ENCODE results near the gene RHOD. TPM values are rescaled to one million over a fixed set of nuclear protein-coding genes. Genes with fewer than 3 reads are reported as not detected.

The RHOD gene
- total RNA-seq, 2 experiments from 2014 or later, result 0.50 to 0.78 TPM

GRCh38 chr11:67026941-67027340 lies 29.7 kb upstream of the RHOD start:
- H3K27ac Mint-ChIP-seq, result no peak overlapping the region
- H3K4me1 Mint-ChIP-seq, result peaks cover 25% of the 10 kb centered on the region
- H3K36me3 Mint-ChIP-seq, result no peaks in the 10 kb centered on the region
- H3K4me3 Mint-ChIP-seq, result no peak overlapping the region
- peaks cover 80% of the 10 kb centered on the region for H3K27me3 Mint-ChIP-seq
- H3K9me3 Mint-ChIP-seq, result no peaks in the 10 kb centered on the region
- DNase-seq, result no peak

GRCh38 chr11:67027483-67027930 lies 29.1 kb upstream of the RHOD start:
- Mint-ChIP-seq H3K27me3 (peaks cover 77% of the 10 kb centered on the region), H3K36me3 (no peaks in the 10 kb centered on the region), H3K9me3 (no peaks in the 10 kb centered on the region), H3K4me1 (peaks cover 20% of the 10 kb centered on the region), H3K27ac (no peak overlapping the region), H3K4me3 (no peak overlapping the region)
- DNase-seq, result no peak

- peaks cover 73% of the 10 kb centered on the region for H3K27me3 Mint-ChIP-seq
- no peaks in the 10 kb centered on the region for H3K9me3 Mint-ChIP-seq
- H3K27ac Mint-ChIP-seq, result no peak overlapping the region
- H3K4me3 Mint-ChIP-seq, result no peak overlapping the region
- no peak for DNase-seq
- no peaks in the 10 kb centered on the region for H3K36me3 Mint-ChIP-seq
- H3K4me1 Mint-ChIP-seq, result peaks cover 19% of the 10 kb centered on the region
These were observed 28.6 kb upstream of the RHOD start for GRCh38 chr11:67027943-67028542.

- Mint-ChIP-seq H3K36me3 (no peaks in the 10 kb centered on the region), H3K27ac (no peak overlapping the region), H3K27me3 (peaks cover 68% of the 10 kb centered on the region), H3K9me3 (no peaks in the 10 kb centered on the region), H3K4me3 (no peak overlapping the region), H3K4me1 (peaks cover 13% of the 10 kb centered on the region)
- DNase-seq, result no peak
These were observed 27.5 kb upstream of the RHOD start for GRCh38 chr11:67029146-67029545.

- Mint-ChIP-seq H3K36me3 (no peaks in the 10 kb centered on the region), H3K4me1 (no peaks in the 10 kb centered on the region), H3K27me3 (peaks cover 57% of the 10 kb centered on the region), H3K27ac (no peak overlapping the region), H3K4me3 (no peak overlapping the region), H3K9me3 (no peaks in the 10 kb centered on the region)
- DNase-seq, result no peak
These were observed 25.7 kb upstream of the RHOD start for GRCh38 chr11:67030976-67031375.

- Mint-ChIP-seq H3K4me1 (no peaks in the 10 kb centered on the region), H3K9me3 (no peaks in the 10 kb centered on the region), H3K4me3 (no peak overlapping the region), H3K27ac (no peak overlapping the region), H3K36me3 (no peaks in the 10 kb centered on the region), H3K27me3 (peaks cover 50% of the 10 kb centered on the region)
- no peak for DNase-seq
These were observed 24.7 kb upstream of the RHOD start for GRCh38 chr11:67031791-67032561.

GRCh38 chr11:67032830-67033551 lies 23.7 kb upstream of the RHOD start:
- DNase-seq, result no peak
- no peaks in the 10 kb centered on the region for H3K4me1 Mint-ChIP-seq
- no peaks in the 10 kb centered on the region for H3K9me3 Mint-ChIP-seq
- H3K4me3 Mint-ChIP-seq, result no peak overlapping the region
- no peaks in the 10 kb centered on the region for H3K36me3 Mint-ChIP-seq
- no peak overlapping the region for H3K27ac Mint-ChIP-seq
- peaks cover 48% of the 10 kb centered on the region for H3K27me3 Mint-ChIP-seq

GRCh38 chr11:67033661-67034166 lies 22.9 kb upstream of the RHOD start:
- Mint-ChIP-seq H3K4me1 (no peaks in the 10 kb centered on the region), H3K9me3 (no peaks in the 10 kb centered on the region), H3K27me3 (peaks cover 48% of the 10 kb centered on the region), H3K27ac (no peak overlapping the region), H3K4me3 (no peak overlapping the region), H3K36me3 (no peaks in the 10 kb centered on the region)
- no peak for DNase-seq

- H3K27ac Mint-ChIP-seq, result no peak overlapping the region
- peaks cover 41% of the 10 kb centered on the region for H3K27me3 Mint-ChIP-seq
- no peak for DNase-seq
- H3K36me3 Mint-ChIP-seq, result no peaks in the 10 kb centered on the region
- no peaks in the 10 kb centered on the region for H3K9me3 Mint-ChIP-seq
- no peaks in the 10 kb centered on the region for H3K4me1 Mint-ChIP-seq
- H3K4me3 Mint-ChIP-seq, result no peak overlapping the region
These were observed 22.3 kb upstream of the RHOD start for GRCh38 chr11:67034350-67034749.

GRCh38 chr11:67040147-67040546 lies 16.5 kb upstream of the RHOD start:
- peaks cover 28% of the 10 kb centered on the region for H3K27me3 Mint-ChIP-seq
- H3K36me3 Mint-ChIP-seq, result no peaks in the 10 kb centered on the region
- no peak overlapping the region for H3K27ac Mint-ChIP-seq
- H3K4me1 Mint-ChIP-seq, result no peaks in the 10 kb centered on the region
- DNase-seq, result no peak
- no peaks in the 10 kb centered on the region for H3K9me3 Mint-ChIP-seq
- no peak overlapping the region for H3K4me3 Mint-ChIP-seq

GRCh38 chr11:67041602-67042001 lies 15.0 kb upstream of the RHOD start:
- H3K27ac Mint-ChIP-seq, result no peak overlapping the region
- H3K9me3 Mint-ChIP-seq, result no peaks in the 10 kb centered on the region
- H3K4me1 Mint-ChIP-seq, result no peaks in the 10 kb centered on the region
- H3K4me3 Mint-ChIP-seq, result no peak overlapping the region
- no peaks in the 10 kb centered on the region for H3K36me3 Mint-ChIP-seq
- H3K27me3 Mint-ChIP-seq, result peaks cover 28% of the 10 kb centered on the region
- no peak for DNase-seq

- DNase-seq, result no peak
- H3K9me3 Mint-ChIP-seq, result no peaks in the 10 kb centered on the region
- no peak overlapping the region for H3K27ac Mint-ChIP-seq
- peaks cover 23% of the 10 kb centered on the region for H3K27me3 Mint-ChIP-seq
- H3K36me3 Mint-ChIP-seq, result no peaks in the 10 kb centered on the region
- H3K4me3 Mint-ChIP-seq, result no peak overlapping the region
- no peaks in the 10 kb centered on the region for H3K4me1 Mint-ChIP-seq
These were observed 12.9 kb upstream of the RHOD start for GRCh38 chr11:67043572-67044349.

GRCh38 chr11:67044496-67044895 lies 12.2 kb upstream of the RHOD start:
- Mint-ChIP-seq H3K4me3 (no peak overlapping the region), H3K27ac (no peak overlapping the region)

GRCh38 chr11:67045314-67045713 lies 11.3 kb upstream of the RHOD start:
- Mint-ChIP-seq H3K27ac (no peak overlapping the region), H3K9me3 (no peaks in the 10 kb centered on the region), H3K27me3 (peaks cover 16% of the 10 kb centered on the region), H3K4me1 (no peaks in the 10 kb centered on the region), H3K36me3 (no peaks in the 10 kb centered on the region), H3K4me3 (no peak overlapping the region)
- no peak for DNase-seq

More at GRCh38 chr11:67044496-67044895, 12.2 kb upstream of the RHOD start:
- no peak for DNase-seq
- Mint-ChIP-seq H3K27me3 (peaks cover 23% of the 10 kb centered on the region), H3K36me3 (no peaks in the 10 kb centered on the region), H3K4me1 (no peaks in the 10 kb centered on the region), H3K9me3 (no peaks in the 10 kb centered on the region)

Data from activated naive CD8-positive, alpha-beta T cell treated with anti-CD3 and anti-CD28 coated beads for 36 hours (primary cell).